Esophagus muscularis mucosa (tissue), 4 donors: ENCODE measurements around the gene PCDHB10.
A peak's percentile ranks its signal among the peaks of the same experiment; 100 is the strongest.

ENCODE experiments used
- EP300 ChIP-seq: sonication (generic); formaldehyde crosslinking; IDR thresholded peaks from one replicate; pipeline ENCODE4 v1.6.1; 2017; ENCODE audit warnings: antibody characterized with exemption
- POLR2A ChIP-seq: fragments of 450-650 bp; IDR thresholded peaks from one replicate; pipeline ENCODE4 v1.6.1; 2017; ENCODE audit warnings: antibody characterized with exemption, moderate library complexity, mild to moderate bottlenecking, low read depth
- TF ChIP-seq, protein P1 (sequence below), 3 experiments: fragments of 200-600 bp in 2 of 3; fragments of 450-650 bp in 1 of 3; sonication (generic) in 2 of 3; IDR thresholded peaks; one replicate each; pipeline ENCODE4 v1.5.1; 2017 to 2019; ENCODE audit warnings: antibody characterized with exemption in 3 of 3, mild to moderate bottlenecking in 2 of 3, moderate library complexity in 1 of 3

DNA sequence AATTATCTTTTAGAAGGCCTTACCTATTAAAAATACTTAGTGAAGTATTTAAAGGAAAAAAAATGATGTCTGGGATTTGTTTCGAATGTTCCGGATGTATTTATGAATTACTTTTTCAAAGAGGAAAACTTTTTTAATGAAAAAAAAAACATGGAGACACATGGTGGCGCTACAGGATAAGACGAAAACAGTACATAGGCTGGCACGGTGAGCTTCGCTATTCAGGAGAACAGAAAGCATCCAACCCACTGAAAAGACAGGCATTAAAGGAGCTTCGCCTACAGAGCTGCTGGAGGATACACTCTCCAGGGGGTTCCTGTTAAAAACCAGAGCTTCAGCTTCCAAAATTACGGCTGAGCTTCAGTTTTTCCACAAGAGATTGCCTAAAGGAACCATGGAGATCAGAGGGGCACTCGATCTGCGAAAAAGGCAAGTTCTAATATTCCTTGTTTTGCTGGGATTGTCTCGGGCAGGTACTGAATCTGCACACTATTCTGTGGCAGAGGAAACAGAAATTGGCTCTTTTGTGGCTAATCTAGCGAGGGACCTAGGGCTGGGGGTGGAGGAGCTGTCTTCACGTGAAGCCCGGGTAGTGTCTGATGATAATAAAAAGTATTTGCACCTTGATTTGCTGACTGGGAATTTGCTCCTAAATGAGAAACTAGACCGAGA, 31.1 kb downstream of the PCDHB10 start, which contains the start of gene PCDHB14:
- no peak for TF ChIP-seq POLR2A
- TF ChIP-seq, protein P1, sequence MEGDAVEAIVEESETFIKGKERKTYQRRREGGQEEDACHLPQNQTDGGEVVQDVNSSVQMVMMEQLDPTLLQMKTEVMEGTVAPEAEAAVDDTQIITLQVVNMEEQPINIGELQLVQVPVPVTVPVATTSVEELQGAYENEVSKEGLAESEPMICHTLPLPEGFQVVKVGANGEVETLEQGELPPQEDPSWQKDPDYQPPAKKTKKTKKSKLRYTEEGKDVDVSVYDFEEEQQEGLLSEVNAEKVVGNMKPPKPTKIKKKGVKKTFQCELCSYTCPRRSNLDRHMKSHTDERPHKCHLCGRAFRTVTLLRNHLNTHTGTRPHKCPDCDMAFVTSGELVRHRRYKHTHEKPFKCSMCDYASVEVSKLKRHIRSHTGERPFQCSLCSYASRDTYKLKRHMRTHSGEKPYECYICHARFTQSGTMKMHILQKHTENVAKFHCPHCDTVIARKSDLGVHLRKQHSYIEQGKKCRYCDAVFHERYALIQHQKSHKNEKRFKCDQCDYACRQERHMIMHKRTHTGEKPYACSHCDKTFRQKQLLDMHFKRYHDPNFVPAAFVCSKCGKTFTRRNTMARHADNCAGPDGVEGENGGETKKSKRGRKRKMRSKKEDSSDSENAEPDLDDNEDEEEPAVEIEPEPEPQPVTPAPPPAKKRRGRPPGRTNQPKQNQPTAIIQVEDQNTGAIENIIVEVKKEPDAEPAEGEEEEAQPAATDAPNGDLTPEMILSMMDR (IDR thresholded peaks at IDR 0.05) = peak in 1 of 3 experiments; percentile 16
- no peak for TF ChIP-seq EP300
